Body of pancreas (tissue), 4 donors: ENCODE measurements around the gene ENO3.

Source experiments
- POLR2A ChIP-seq, 3 donors: fragments of 450-650 bp; IDR thresholded peaks; one replicate each; pipeline ENCODE4 v1.6.1; 2016; ENCODE audit warnings: antibody characterized with exemption in 3 of 3, mild to moderate bottlenecking in 2 of 3
- TF ChIP-seq, protein P1 (sequence below), 7 experiments: fragments of 450-650 bp in 4 of 7; fragments of 200-600 bp in 3 of 7; sonication (generic) in 3 of 7; IDR thresholded peaks; one replicate each; pipeline ENCODE4 v1.5.1; 2016 to 2019; ENCODE audit warnings: antibody characterized with exemption in 7 of 7

DNA sequence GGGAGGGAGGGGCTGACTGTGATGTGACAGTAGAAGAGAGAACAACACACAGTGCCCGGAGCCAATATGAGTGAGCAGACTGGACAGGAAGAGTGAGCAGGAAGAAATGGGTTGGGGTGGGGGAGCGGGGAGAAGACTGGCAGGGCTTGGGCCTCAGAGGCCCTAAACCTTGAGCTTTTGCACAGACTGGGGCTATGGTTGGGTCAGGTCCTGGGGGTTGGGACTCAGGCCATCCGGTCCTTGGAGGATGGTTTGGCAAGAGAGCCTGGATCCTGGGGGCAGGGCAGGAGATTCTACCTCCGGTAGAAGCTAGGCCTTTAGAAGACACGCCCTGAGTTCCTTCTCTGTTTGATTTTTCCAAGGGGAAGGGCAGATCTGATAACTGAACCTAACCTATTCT lies 35.5 kb downstream of the ENO3 start:
- TF ChIP-seq, protein P1, sequence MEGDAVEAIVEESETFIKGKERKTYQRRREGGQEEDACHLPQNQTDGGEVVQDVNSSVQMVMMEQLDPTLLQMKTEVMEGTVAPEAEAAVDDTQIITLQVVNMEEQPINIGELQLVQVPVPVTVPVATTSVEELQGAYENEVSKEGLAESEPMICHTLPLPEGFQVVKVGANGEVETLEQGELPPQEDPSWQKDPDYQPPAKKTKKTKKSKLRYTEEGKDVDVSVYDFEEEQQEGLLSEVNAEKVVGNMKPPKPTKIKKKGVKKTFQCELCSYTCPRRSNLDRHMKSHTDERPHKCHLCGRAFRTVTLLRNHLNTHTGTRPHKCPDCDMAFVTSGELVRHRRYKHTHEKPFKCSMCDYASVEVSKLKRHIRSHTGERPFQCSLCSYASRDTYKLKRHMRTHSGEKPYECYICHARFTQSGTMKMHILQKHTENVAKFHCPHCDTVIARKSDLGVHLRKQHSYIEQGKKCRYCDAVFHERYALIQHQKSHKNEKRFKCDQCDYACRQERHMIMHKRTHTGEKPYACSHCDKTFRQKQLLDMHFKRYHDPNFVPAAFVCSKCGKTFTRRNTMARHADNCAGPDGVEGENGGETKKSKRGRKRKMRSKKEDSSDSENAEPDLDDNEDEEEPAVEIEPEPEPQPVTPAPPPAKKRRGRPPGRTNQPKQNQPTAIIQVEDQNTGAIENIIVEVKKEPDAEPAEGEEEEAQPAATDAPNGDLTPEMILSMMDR (IDR thresholded peaks at IDR 0.05), result no peak
- TF ChIP-seq POLR2A (IDR thresholded peaks at IDR 0.05), result no peak
